GM18873 (cell line): ENCODE measurements around the gene WFDC1.

ENCODE experiments used
- ATAC-seq: cut with Tn5 transposase; IDR thresholded peaks from one replicate; pipeline ENCODE4 v1.9.1; 2021; ENCODE audit warnings: mild to moderate bottlenecking, moderate library complexity, moderate number of reproducible peaks; ENCODE audit not compliant: unreplicated experiment, low FRiP score

Gene WFDC1

GRCh38 chr16:84348386-84348888 is 53.8 kb downstream of the WFDC1 start:
- ATAC-seq, result no peak

- ATAC-seq, result no peak
These were observed 55.4 kb downstream of the WFDC1 start for GRCh38 chr16:84349862-84350684.

GRCh38 chr16:84350685-84351400 is 56.2 kb downstream of the WFDC1 start:
- ATAC-seq, result no peak

GRCh38 chr16:84351630-84352029 is 57.0 kb downstream of the WFDC1 start:
- ATAC-seq, result no peak

GRCh38 chr16:84354306-84354705 is 59.6 kb downstream of the WFDC1 start:
- no peak for ATAC-seq

- no peak for ATAC-seq
These were observed 60.5 kb downstream of the WFDC1 start for GRCh38 chr16:84355149-84355548.

- no peak for ATAC-seq
These were observed 61.5 kb downstream of the WFDC1 start for GRCh38 chr16:84356176-84356575.

- no peak for ATAC-seq
These were observed 62.0 kb downstream of the WFDC1 start for GRCh38 chr16:84356591-84357116.

- ATAC-seq, result no peak
These were observed 62.5 kb downstream of the WFDC1 start for GRCh38 chr16:84357191-84357651.

- ATAC-seq, result no peak
These were observed 64.1 kb downstream of the WFDC1 start for GRCh38 chr16:84358601-84359295.

GRCh38 chr16:84359326-84359725 is 64.6 kb downstream of the WFDC1 start:
- no peak for ATAC-seq

GRCh38 chr16:84360170-84360569 is 65.5 kb downstream of the WFDC1 start:
- ATAC-seq, result no peak

- ATAC-seq, result no peak
These were observed 66.1 kb downstream of the WFDC1 start for GRCh38 chr16:84360748-84361147.

GRCh38 chr16:84361546-84361945 is 66.9 kb downstream of the WFDC1 start:
- no peak for ATAC-seq

GRCh38 chr16:84362471-84362941 is 67.8 kb downstream of the WFDC1 start:
- ATAC-seq, result no peak

- no peak for ATAC-seq
These were observed 71.5 kb downstream of the WFDC1 start for GRCh38 chr16:84366208-84366607.

- no peak for ATAC-seq
These were observed 72.6 kb downstream of the WFDC1 start for GRCh38 chr16:84367297-84367680.

- ATAC-seq, result no peak
These were observed 73.2 kb downstream of the WFDC1 start for GRCh38 chr16:84367750-84368307.

GRCh38 chr16:84368308-84368996 is 73.8 kb downstream of the WFDC1 start, which contains the start of gene ATP2C2:
ATP2C2 (plus strand) TSS chr16:84368538; CDS start chr16:84368616, 78 bp downstream.
- ATAC-seq, result no peak

- ATAC-seq, result no peak
These were observed 74.4 kb downstream of the WFDC1 start for GRCh38 chr16:84369105-84369504.
